GM10266 (cell line): Measurements from ENCODE around the gene TNN.

ENCODE experiments used
- DNase-seq: peaks from one replicate; pipeline ENCODE4 v3.0.0; 2012; ENCODE audit errors: extremely low spot score
- TF ChIP-seq, protein P1 (sequence below): IDR thresholded peaks from 2 replicates; pipeline ENCODE4 v1.5.1; 2012; ENCODE audit warnings: mild to moderate bottlenecking, low read depth; ENCODE audit not compliant: control insufficient read depth, insufficient read depth; ENCODE audit errors: missing control alignments

TNN gene

DNA sequence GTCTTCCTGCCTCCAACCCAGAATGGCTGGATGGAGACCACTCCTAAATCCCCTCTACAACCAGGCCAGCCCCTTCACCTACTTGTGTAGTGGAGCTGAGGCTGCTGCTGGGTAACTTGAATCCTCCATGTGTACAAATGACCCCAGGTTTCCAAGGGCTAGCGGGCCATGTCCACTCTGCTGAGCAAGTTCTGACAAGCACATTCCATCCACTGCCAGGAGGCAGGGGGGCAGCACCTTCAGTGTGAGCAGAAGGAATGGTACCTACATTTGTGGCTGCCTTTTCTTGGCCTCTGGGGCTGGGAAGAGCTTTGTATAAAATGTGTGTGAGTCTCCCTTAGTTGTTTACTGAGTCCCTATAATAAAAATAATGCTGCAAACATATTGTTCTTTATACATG is 110.4 kb downstream of the TNN start:
- DNase-seq: no peak

DNA sequence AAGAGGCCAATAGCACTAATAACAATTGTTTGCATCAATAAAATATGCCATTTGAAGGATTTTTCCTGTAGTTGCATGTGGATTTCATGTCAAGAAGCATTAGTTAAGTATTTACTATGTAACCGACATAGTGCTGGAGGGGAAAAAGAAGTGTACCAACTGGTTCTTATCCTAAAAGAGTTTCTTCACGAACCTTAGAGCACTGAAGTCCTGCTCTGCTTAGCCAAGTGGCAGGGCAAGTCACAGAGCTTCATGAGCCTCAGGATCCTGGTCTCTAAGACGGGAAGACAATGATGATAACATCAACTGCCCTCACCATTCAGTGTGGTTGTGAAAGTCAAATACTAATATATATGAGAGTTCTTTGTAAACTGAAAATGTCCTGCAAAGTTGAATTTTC is 110.8 kb downstream of the TNN start:
- TF ChIP-seq, protein P1, sequence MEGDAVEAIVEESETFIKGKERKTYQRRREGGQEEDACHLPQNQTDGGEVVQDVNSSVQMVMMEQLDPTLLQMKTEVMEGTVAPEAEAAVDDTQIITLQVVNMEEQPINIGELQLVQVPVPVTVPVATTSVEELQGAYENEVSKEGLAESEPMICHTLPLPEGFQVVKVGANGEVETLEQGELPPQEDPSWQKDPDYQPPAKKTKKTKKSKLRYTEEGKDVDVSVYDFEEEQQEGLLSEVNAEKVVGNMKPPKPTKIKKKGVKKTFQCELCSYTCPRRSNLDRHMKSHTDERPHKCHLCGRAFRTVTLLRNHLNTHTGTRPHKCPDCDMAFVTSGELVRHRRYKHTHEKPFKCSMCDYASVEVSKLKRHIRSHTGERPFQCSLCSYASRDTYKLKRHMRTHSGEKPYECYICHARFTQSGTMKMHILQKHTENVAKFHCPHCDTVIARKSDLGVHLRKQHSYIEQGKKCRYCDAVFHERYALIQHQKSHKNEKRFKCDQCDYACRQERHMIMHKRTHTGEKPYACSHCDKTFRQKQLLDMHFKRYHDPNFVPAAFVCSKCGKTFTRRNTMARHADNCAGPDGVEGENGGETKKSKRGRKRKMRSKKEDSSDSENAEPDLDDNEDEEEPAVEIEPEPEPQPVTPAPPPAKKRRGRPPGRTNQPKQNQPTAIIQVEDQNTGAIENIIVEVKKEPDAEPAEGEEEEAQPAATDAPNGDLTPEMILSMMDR: no peak
- no peak for DNase-seq

More for the DNA sequence above, 110.4 kb downstream of the TNN start:
- TF ChIP-seq, protein P1: no peak

DNA sequence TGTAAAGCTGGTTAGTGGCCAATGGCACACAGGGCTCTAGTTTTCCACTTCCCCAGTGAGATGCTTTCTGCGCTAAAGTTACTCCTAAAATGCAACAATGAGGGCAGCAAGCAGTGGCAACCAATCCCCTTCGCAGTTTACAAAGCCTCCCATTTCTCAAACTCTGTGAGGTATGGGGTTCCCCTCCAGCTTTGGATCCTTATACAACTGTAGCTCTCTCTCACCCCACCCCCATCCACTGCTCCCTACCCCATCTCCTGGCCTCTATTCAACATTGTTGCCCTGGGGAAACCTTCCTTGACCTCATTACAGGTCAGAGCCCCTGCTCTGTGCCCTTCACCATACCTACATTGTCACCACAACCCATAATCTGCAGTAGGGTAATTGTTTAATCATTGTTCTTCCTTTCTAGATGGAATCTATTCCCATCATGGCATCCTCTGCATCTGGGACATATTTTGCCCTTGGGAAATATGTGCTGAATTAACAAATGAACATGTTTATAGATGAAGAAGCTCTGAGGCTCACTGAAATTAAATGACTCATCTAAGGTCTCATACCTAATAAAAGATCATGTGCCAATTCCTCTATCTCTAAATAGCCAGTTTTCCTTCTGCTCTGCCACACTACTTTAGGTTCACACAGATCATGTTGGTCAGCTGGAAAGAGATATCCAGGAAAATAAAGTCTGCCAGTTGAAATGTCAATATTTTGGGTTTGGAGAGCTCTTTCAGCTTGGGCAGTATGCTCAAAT is 112.4 kb downstream of the TNN start:
- no peak for DNase-seq
- TF ChIP-seq, protein P1: no peak

DNA sequence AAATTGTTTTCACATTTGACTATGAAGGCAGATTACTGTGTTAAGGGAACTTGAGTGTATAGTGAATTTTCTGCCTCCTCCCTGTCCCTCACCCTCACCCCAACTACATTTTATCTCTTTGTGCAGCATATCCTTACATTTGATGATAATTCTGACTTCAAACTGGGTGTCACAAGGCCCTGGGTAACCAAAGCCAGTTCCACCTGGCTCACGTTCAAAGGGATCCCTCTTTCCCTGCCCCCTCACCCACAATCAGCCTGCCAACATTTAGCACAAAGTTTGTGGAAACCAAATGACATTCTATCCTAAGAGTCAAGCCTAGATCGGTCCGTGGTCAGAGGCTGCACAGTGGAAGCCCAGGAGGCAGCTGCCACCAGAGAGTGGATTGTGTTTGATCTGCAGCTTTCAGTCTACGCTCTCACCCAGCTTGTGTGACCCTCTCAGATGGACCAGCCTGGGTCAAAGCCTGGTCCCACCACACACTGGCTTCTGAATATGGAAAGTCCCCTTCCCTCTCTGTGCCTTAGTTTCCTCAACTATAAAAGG is 114.6 kb downstream of the TNN start:
- no peak for DNase-seq
- TF ChIP-seq, protein P1: no peak

DNA sequence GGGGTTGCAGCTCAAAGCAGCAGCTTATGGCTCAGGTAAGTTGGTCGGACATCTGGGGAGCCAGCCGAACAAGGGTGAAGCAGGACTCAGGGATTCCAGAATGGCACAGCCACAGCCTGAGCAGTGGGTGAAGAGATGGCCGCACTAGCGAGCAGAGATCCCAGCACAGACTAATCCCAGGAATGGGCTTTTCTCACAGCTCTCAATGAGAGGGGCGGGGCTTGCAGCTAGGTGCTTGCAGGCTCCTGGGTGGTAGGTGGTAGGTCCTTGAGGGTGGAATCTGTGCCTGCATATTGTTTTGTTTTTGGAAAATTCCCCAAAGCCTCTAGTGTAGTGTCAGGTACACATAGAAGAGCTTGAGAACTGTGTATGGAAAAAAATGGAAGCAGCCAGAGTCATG is 116.0 kb downstream of the TNN start:
- no peak for DNase-seq
- TF ChIP-seq, protein P1: no peak

- TF ChIP-seq, protein P1: no peak
- no peak for DNase-seq
Measured at GRCh38 chr1:175185903-175186302, 118.3 kb downstream of the TNN start.

DNA sequence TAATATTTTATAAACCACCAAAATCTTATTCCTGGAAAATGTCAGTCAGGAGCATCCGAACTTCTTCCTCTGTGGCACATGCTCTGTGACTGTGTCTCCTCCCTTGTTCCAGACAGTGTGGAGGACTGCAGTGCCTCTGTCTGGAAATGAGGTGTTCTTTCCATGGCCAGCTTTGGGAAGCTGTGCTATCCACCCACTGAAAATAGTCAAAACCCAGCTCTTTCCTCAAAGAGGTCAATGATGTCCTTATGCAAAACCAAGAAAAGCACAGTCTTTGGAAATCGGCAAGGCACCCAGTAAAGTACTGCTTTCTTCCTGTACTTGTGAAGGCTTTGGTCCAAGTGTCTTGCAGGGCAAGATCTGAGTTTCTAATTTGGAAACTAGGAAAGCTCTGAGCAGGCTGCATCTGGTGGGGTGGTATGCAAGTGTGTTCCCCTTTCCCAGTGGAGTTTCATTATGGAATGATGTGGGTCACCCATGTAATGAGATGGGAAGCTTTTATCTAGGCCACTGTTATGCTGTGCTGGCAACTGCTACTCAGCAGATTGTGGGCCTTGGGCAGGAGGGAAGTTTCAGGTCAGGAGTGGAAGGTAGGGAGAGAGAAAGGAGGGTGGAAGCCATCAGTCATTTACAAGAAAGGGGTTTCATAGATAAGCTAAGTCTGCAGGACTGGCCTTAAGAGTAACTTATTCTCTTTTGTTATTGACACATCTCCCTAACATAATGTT is 119.0 kb downstream of the TNN start:
- TF ChIP-seq, protein P1: no peak
- DNase-seq: no peak
